ENCODE results near the gene DRD4.

- TF ChIP-seq HIVEP1 (CRISPR knock-in tag; IDR thresholded peaks at IDR 0.05) (no peak), DDIT3 (CRISPR knock-in tag; IDR thresholded peaks at IDR 0.05) (no peak), BATF2 (CRISPR knock-in tag; IDR thresholded peaks at IDR 0.05) (no peak), SRY (CRISPR knock-in tag; IDR thresholded peaks at IDR 0.05) (no peak), CREB1 (IDR thresholded peaks at IDR 0.05) (no peak), CREB1 (CRISPR knock-in tag; IDR thresholded peaks at IDR 0.05) (no peak), POLR2A (IDR thresholded peaks at IDR 0.05; ENCODE audit: insufficient read depth in 1 of 2, low read depth in 2 of 2, low read length in 2 of 2) (peak in 1 of 2 experiments; percentile 22; a peak in 1 of 4 replicates), ZZZ3 (CRISPR knock-in tag; IDR thresholded peaks at IDR 0.05; ENCODE audit: borderline replicate concordance) (no peak), AGO1 (IDR thresholded peaks at IDR 0.05; ENCODE audit: low read depth, low read length, poor library complexity, severe bottlenecking) (no peak), POLR2G (IDR thresholded peaks at IDR 0.05; ENCODE audit: low read depth, low read length) (no peak), ZNF468 (CRISPR knock-in tag; IDR thresholded peaks at IDR 0.05) (no peak), JDP2 (CRISPR knock-in tag; IDR thresholded peaks at IDR 0.05; ENCODE audit: borderline replicate concordance) (no peak), ZNF276 (CRISPR knock-in tag; IDR thresholded peaks at IDR 0.05; ENCODE audit: low read depth) (no peak), POLR2AphosphoS5 (IDR thresholded peaks at IDR 0.05; ENCODE audit: low read depth, low read length) (no peak), NFE2L2 (IDR thresholded peaks at IDR 0.05; ENCODE audit: low read length) (no peak)
These were observed 7.0 kb downstream of the DRD4 start for GRCh38 chr11:643849-644738.

Measured in HepG2 (cell line).